Thyroid gland (tissue), 4 donors: Measurements from ENCODE around the gene MYO9B. TPM values are rescaled to one million over a fixed set of nuclear protein-coding genes. Genes with fewer than 3 reads are reported as not detected.

Experiments
- DNase-seq, 2 donors: peaks; one replicate each; pipeline ENCODE4 v3.0.0-alpha.2; 2019
- H3K27ac ChIP-seq, 3 donors: fragments of 200-600 bp; sonication (generic); 1 replicate in 2 of 3; 2 replicates in 1 of 3; pipeline ENCODE4 v1.5.1; 2016 to 2019; ENCODE audit warnings: mild to moderate bottlenecking in 1 of 3, moderate library complexity in 1 of 3
- H3K27me3 ChIP-seq: fragments of 200-600 bp; sonication (generic); one replicate; pipeline ENCODE4 v1.5.1; 2019
- H3K36me3 ChIP-seq, 2 donors: fragments of 200-600 bp; sonication (generic); one replicate each; pipeline ENCODE4 v1.5.1; 2016 to 2019
- H3K4me1 ChIP-seq, 2 donors: fragments of 200-600 bp; sonication (generic); one replicate each; pipeline ENCODE4 v1.5.1; 2017 to 2019
- H3K4me3 ChIP-seq, 3 donors: fragments of 200-600 bp; sonication (generic); replicated peaks in 1 of 3; 1 replicate in 2 of 3; 2 replicates in 1 of 3; pipeline ENCODE4 v1.5.1; 2016; ENCODE audit warnings: mild to moderate bottlenecking in 1 of 3
- H3K9me3 ChIP-seq: fragments of 200-600 bp; sonication (generic); one replicate; pipeline ENCODE4 v1.5.1; 2017
- CTCF ChIP-seq, 6 experiments: fragments of 200-600 bp in 3 of 6; fragments of 450-650 bp in 3 of 6; sonication (generic) in 3 of 6; IDR thresholded peaks; one replicate each; pipeline ENCODE4 v1.5.1; 2016 to 2019; ENCODE audit warnings: antibody characterized with exemption in 6 of 6, mild to moderate bottlenecking in 2 of 6, inconsistent platforms in 1 of 6, moderate library complexity in 1 of 6
- POLR2A ChIP-seq, 2 donors: fragments of 450-650 bp; IDR thresholded peaks; one replicate each; pipeline ENCODE4 v1.6.1; 2017; ENCODE audit warnings: antibody characterized with exemption in 2 of 2, mild to moderate bottlenecking in 2 of 2, moderate library complexity in 1 of 2
- WGBS, 2 donors: methylation state at CpG; one replicate each; pipeline ENCODE4 v1.1.5; 2017; 5-methylcytosine and 5-hydroxymethylcytosine counted together
- intact Hi-C: fragments of 100-400 bp; cut with DNase I; formaldehyde crosslinking; loops from one replicate; pipeline ENCODE4 v1.15.1; 2023
- total RNA-seq, 4 donors: library from RNA; depleted of rRNA; stranded (reverse); fragments of >200 nt; gene quantifications; one replicate each; pipeline ENCODE4 v1.2.3, GENCODE V29; 2016

Gene MYO9B
- total RNA-seq, 4 donors from 2014 or later = 33.7 to 52.9 (median 44.6) TPM

GRCh38 chr19:17076543-17076991 lies 990 bp downstream of the MYO9B start:
- Histone ChIP-seq H3K36me3 (no peaks in the 10 kb centered on the region), H3K4me1 (peaks cover 14 to 36% of the 10 kb centered on the region in 2 donors), H3K27me3 (no peaks in the 10 kb centered on the region), H3K27ac (peak overlapping the region in 1 of 3 donors; percentile 15), H3K9me3 (no peaks in the 10 kb centered on the region), H3K4me3 (peak overlapping the region in 1 of 3 donors; percentile 66)
- intact Hi-C loops = loop anchor here (10.0 kb wide), 1 partner anchor 138 kb away; the partner anchor contains the start of gene USE1
- 16 to 32% methylated on average over 12 of the region's 12 CpGs for WGBS, 2 donors
- no peak for DNase-seq
- TF ChIP-seq POLR2A (IDR thresholded peaks at IDR 0.05) (no peak), CTCF (IDR thresholded peaks at IDR 0.05) (no peak)

GRCh38 chr19:17077447-17078028 lies 2.0 kb downstream of the MYO9B start:
- peaks cover 14 to 43% of the 10 kb centered on the region in 2 donors for H3K4me1 ChIP-seq
- no peaks in the 10 kb centered on the region for H3K27me3 ChIP-seq
- H3K4me3 ChIP-seq = no peak overlapping the region
- no peak overlapping the region for H3K27ac ChIP-seq
- intact Hi-C loops = loop anchor here (10.0 kb wide), 1 partner anchor 137 kb away; the partner anchor contains the start of gene USE1
- TF ChIP-seq POLR2A (IDR thresholded peaks at IDR 0.05) (no peak), CTCF (IDR thresholded peaks at IDR 0.05) (no peak)
- H3K36me3 ChIP-seq = no peaks in the 10 kb centered on the region
- 88 to 90% methylated on average over 17 of the region's 17 CpGs for WGBS, 2 donors
- no peaks in the 10 kb centered on the region for H3K9me3 ChIP-seq
- DNase-seq = no peak

- intact Hi-C loops = loop anchor here (10.0 kb wide), 1 partner anchor 137 kb away; the partner anchor contains the start of gene USE1
- H3K36me3 ChIP-seq = no peaks in the 10 kb centered on the region
- no peak overlapping the region for H3K4me3 ChIP-seq
- no peak overlapping the region for H3K27ac ChIP-seq
- DNase-seq = no peak
- TF ChIP-seq POLR2A (IDR thresholded peaks at IDR 0.05) (no peak), CTCF (IDR thresholded peaks at IDR 0.05) (no peak)
- H3K4me1 ChIP-seq = peaks cover 14 to 44% of the 10 kb centered on the region in 2 donors
- H3K27me3 ChIP-seq = no peaks in the 10 kb centered on the region
- 91 to 92% methylated on average over 19 of the region's 19 CpGs for WGBS, 2 donors
- H3K9me3 ChIP-seq = no peaks in the 10 kb centered on the region
Measured at GRCh38 chr19:17078036-17078919, 2.7 kb downstream of the MYO9B start.

GRCh38 chr19:17078920-17079709 lies 3.5 kb downstream of the MYO9B start:
- peak overlapping the region in 1 of 3 donors; percentile 9 for H3K4me3 ChIP-seq
- peaks cover 11 to 41% of the 10 kb centered on the region in 2 donors for H3K4me1 ChIP-seq
- H3K36me3 ChIP-seq = no peaks in the 10 kb centered on the region
- DNase-seq = no peak
- peak overlapping the region in 2 of 3 donors; percentile 53 to 78 for H3K27ac ChIP-seq
- no peaks in the 10 kb centered on the region for H3K27me3 ChIP-seq
- H3K9me3 ChIP-seq = no peaks in the 10 kb centered on the region
- 76 to 83% methylated on average over 19 of the region's 19 CpGs for WGBS, 2 donors
- intact Hi-C loops = loop anchor here (10.0 kb wide), 1 partner anchor 136 kb away; the partner anchor contains the start of gene USE1
- no peak for TF ChIP-seq CTCF (IDR thresholded peaks at IDR 0.05)
- TF ChIP-seq POLR2A (IDR thresholded peaks at IDR 0.05) = no peak
